ENCODE results near the gene CBARP. TPM values are rescaled to one million over a fixed set of nuclear protein-coding genes. Genes with fewer than 3 reads are reported as not detected.

Gene CBARP
- total and polyA plus RNA-seq, 2 of the 13 experiments (the other 11 are each of a cell fraction or from before 2014, with no cell fraction given), result 1.2 to 1.4 TPM

DNA sequence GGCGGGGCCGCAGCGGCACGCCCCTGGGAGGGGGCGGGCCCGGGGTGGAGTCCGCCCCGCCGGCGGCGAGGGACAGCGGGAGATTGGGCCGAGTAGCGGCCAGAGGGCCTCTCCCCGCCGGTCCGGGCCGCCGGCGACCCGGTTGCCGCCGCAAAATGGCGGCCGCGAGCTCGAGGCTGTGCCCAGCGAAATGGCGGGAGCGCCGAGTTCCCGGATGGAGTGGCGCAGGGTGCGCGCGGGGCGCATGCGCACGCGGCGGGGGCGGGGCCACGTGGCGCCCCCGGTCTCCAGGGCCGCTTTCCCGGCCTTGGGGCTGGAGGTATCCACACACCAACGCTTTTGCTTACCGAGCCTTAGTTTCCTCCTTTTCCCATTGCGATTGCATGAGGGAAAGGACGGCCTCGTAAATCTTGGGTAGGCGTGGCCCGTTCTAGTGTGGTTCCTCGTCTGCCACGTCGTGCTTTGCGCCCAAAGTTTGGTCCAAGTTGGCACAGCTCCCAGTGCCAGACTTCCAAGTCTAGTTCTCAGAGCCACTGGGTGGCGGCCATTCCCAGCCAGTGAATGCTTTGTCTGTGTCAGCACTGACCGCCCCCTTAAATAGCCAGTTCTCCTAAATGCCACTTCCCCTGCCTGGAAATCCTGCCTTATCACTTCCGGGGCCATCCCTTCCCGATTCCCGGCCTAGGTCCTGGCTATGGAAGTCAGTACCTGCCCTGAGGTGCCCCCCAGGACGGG, 31.8 kb upstream of the CBARP start (continued):
- TF ChIP-seq SRSF9 (IDR thresholded peaks at IDR 0.05; ENCODE audit: borderline replicate concordance, insufficient read depth, low read depth, low read length, poor library complexity, severe bottlenecking) (no peak), MLLT10 (CRISPR knock-in tag; IDR thresholded peaks at IDR 0.05) (no peak), ZNF251 (CRISPR knock-in tag; IDR thresholded peaks at IDR 0.05) (no peak), EED (CRISPR knock-in tag; IDR thresholded peaks at IDR 0.05) (peak; percentile 28; the same call in 1 of the 2 replicates), ZNF12 (CRISPR knock-in tag; IDR thresholded peaks at IDR 0.05) (no peak), DNMT3B (CRISPR knock-in tag; conservative IDR thresholded peaks at IDR 0.05) (0 out of 2 replicates have a peak, but pooled peaks have one; percentile 15), MTF2 (CRISPR knock-in tag; IDR thresholded peaks at IDR 0.05; ENCODE audit: borderline replicate concordance) (no peak), ZNF501 (CRISPR knock-in tag; IDR thresholded peaks at IDR 0.05) (no peak), ATF1 (CRISPR knock-in tag; IDR thresholded peaks at IDR 0.05) (no peak), KMT2A (CRISPR knock-in tag; IDR thresholded peaks at IDR 0.05) (no peak), TRIM24 (CRISPR knock-in tag; IDR thresholded peaks at IDR 0.05) (no peak), GTF2F1 (IDR thresholded peaks at IDR 0.05; ENCODE audit: low read length) (no peak), SIX4 (CRISPR knock-in tag; IDR thresholded peaks at IDR 0.05) (no peak), CBFB (CRISPR knock-in tag; IDR thresholded peaks at IDR 0.05) (no peak; the same call in 1 of the 2 replicates), SMAD3 (CRISPR knock-in tag; IDR thresholded peaks at IDR 0.05) (0 out of 2 replicates have a peak, but pooled peaks have one; percentile 43), BCL6 (CRISPR knock-in tag; IDR thresholded peaks at IDR 0.05) (peak; percentile 1; the same call in 1 of the 2 replicates), ZSCAN12 (CRISPR knock-in tag; IDR thresholded peaks at IDR 0.05) (no peak; the same call in 1 of the 2 replicates), ZMYM2 (CRISPR knock-in tag; IDR thresholded peaks at IDR 0.05) (no peak)
- TF ChIP-seq, protein P1, sequence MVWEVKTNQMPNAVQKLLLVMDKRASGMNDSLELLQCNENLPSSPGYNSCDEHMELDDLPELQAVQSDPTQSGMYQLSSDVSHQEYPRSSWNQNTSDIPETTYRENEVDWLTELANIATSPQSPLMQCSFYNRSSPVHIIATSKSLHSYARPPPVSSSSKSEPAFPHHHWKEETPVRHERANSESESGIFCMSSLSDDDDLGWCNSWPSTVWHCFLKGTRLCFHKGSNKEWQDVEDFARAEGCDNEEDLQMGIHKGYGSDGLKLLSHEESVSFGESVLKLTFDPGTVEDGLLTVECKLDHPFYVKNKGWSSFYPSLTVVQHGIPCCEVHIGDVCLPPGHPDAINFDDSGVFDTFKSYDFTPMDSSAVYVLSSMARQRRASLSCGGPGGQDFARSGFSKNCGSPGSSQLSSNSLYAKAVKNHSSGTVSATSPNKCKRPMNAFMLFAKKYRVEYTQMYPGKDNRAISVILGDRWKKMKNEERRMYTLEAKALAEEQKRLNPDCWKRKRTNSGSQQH (CRISPR knock-in tag; IDR thresholded peaks at IDR 0.05; ENCODE audit: low read depth), result no peak
- TF ChIP-seq, protein P2, sequence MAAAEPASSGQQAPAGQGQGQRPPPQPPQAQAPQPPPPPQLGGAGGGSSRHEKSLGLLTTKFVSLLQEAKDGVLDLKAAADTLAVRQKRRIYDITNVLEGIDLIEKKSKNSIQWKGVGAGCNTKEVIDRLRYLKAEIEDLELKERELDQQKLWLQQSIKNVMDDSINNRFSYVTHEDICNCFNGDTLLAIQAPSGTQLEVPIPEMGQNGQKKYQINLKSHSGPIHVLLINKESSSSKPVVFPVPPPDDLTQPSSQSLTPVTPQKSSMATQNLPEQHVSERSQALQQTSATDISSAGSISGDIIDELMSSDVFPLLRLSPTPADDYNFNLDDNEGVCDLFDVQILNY (CRISPR knock-in tag; conservative IDR thresholded peaks at IDR 0.05), result no peak; the same call in 1 of the 2 replicates
- TF ChIP-seq, protein P3, sequence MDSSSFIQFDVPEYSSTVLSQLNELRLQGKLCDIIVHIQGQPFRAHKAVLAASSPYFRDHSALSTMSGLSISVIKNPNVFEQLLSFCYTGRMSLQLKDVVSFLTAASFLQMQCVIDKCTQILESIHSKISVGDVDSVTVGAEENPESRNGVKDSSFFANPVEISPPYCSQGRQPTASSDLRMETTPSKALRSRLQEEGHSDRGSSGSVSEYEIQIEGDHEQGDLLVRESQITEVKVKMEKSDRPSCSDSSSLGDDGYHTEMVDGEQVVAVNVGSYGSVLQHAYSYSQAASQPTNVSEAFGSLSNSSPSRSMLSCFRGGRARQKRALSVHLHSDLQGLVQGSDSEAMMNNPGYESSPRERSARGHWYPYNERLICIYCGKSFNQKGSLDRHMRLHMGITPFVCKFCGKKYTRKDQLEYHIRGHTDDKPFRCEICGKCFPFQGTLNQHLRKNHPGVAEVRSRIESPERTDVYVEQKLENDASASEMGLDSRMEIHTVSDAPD (CRISPR knock-in tag; IDR thresholded peaks at IDR 0.05), result no peak
- TF ChIP-seq, protein P4, sequence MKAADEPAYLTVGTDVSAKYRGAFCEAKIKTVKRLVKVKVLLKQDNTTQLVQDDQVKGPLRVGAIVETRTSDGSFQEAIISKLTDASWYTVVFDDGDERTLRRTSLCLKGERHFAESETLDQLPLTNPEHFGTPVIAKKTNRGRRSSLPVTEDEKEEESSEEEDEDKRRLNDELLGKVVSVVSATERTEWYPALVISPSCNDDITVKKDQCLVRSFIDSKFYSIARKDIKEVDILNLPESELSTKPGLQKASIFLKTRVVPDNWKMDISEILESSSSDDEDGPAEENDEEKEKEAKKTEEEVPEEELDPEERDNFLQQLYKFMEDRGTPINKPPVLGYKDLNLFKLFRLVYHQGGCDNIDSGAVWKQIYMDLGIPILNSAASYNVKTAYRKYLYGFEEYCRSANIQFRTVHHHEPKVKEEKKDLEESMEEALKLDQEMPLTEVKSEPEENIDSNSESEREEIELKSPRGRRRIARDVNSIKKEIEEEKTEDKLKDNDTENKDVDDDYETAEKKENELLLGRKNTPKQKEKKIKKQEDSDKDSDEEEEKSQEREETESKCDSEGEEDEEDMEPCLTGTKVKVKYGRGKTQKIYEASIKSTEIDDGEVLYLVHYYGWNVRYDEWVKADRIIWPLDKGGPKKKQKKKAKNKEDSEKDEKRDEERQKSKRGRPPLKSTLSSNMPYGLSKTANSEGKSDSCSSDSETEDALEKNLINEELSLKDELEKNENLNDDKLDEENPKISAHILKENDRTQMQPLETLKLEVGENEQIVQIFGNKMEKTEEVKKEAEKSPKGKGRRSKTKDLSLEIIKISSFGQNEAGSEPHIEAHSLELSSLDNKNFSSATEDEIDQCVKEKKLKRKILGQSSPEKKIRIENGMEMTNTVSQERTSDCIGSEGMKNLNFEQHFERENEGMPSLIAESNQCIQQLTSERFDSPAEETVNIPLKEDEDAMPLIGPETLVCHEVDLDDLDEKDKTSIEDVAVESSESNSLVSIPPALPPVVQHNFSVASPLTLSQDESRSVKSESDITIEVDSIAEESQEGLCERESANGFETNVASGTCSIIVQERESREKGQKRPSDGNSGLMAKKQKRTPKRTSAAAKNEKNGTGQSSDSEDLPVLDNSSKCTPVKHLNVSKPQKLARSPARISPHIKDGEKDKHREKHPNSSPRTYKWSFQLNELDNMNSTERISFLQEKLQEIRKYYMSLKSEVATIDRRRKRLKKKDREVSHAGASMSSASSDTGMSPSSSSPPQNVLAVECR (CRISPR knock-in tag; IDR thresholded peaks at IDR 0.05; ENCODE audit: borderline replicate concordance), result peak; percentile 90
